Measurements from ENCODE around the gene HAGH. TPM values are rescaled to one million over a fixed set of nuclear protein-coding genes. Genes with fewer than 3 reads are reported as not detected.

Gene HAGH
- total RNA-seq, 1 experiment from 2014 or later: 36.0 TPM

DNA sequence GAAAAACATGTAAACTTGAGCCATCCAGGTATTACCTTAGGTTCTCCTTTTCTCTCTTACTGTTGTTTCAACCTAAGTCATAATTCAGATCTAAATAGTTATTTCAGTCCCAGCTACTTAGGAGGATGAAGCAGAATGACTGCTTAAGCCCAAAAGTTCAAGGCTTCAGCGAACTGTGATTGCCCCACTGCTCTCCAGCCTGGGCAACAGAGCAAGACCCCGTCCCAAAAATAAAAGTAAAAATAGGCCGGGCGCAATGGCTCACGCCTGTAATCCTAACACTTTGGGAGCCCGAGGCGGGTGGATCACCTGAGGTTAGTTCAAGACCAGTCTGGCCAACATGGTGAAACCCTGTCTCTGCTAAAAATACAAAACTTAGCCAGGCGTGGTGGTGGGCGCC lies 35.8 kb upstream of the HAGH start (continued):
- TF ChIP-seq, protein P1, sequence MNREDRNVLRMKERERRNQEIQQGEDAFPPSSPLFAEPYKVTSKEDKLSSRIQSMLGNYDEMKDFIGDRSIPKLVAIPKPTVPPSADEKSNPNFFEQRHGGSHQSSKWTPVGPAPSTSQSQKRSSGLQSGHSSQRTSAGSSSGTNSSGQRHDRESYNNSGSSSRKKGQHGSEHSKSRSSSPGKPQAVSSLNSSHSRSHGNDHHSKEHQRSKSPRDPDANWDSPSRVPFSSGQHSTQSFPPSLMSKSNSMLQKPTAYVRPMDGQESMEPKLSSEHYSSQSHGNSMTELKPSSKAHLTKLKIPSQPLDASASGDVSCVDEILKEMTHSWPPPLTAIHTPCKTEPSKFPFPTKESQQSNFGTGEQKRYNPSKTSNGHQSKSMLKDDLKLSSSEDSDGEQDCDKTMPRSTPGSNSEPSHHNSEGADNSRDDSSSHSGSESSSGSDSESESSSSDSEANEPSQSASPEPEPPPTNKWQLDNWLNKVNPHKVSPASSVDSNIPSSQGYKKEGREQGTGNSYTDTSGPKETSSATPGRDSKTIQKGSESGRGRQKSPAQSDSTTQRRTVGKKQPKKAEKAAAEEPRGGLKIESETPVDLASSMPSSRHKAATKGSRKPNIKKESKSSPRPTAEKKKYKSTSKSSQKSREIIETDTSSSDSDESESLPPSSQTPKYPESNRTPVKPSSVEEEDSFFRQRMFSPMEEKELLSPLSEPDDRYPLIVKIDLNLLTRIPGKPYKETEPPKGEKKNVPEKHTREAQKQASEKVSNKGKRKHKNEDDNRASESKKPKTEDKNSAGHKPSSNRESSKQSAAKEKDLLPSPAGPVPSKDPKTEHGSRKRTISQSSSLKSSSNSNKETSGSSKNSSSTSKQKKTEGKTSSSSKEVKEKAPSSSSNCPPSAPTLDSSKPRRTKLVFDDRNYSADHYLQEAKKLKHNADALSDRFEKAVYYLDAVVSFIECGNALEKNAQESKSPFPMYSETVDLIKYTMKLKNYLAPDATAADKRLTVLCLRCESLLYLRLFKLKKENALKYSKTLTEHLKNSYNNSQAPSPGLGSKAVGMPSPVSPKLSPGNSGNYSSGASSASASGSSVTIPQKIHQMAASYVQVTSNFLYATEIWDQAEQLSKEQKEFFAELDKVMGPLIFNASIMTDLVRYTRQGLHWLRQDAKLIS (CRISPR knock-in tag; IDR thresholded peaks at IDR 0.05; ENCODE audit: borderline replicate concordance): no peak
- TF ChIP-seq NFATC4 (CRISPR knock-in tag; IDR thresholded peaks at IDR 0.05) (no peak), ZNF232 (CRISPR knock-in tag; IDR thresholded peaks at IDR 0.05) (no peak), JUN (CRISPR knock-in tag; IDR thresholded peaks at IDR 0.05) (no peak), OVOL2 (CRISPR knock-in tag; IDR thresholded peaks at IDR 0.05; ENCODE audit: borderline replicate concordance) (no peak)
- TF ChIP-seq, protein P2, sequence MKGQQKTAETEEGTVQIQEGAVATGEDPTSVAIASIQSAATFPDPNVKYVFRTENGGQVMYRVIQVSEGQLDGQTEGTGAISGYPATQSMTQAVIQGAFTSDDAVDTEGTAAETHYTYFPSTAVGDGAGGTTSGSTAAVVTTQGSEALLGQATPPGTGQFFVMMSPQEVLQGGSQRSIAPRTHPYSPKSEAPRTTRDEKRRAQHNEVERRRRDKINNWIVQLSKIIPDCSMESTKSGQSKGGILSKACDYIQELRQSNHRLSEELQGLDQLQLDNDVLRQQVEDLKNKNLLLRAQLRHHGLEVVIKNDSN (CRISPR knock-in tag; IDR thresholded peaks at IDR 0.05): no peak
- TF ChIP-seq, protein P3, sequence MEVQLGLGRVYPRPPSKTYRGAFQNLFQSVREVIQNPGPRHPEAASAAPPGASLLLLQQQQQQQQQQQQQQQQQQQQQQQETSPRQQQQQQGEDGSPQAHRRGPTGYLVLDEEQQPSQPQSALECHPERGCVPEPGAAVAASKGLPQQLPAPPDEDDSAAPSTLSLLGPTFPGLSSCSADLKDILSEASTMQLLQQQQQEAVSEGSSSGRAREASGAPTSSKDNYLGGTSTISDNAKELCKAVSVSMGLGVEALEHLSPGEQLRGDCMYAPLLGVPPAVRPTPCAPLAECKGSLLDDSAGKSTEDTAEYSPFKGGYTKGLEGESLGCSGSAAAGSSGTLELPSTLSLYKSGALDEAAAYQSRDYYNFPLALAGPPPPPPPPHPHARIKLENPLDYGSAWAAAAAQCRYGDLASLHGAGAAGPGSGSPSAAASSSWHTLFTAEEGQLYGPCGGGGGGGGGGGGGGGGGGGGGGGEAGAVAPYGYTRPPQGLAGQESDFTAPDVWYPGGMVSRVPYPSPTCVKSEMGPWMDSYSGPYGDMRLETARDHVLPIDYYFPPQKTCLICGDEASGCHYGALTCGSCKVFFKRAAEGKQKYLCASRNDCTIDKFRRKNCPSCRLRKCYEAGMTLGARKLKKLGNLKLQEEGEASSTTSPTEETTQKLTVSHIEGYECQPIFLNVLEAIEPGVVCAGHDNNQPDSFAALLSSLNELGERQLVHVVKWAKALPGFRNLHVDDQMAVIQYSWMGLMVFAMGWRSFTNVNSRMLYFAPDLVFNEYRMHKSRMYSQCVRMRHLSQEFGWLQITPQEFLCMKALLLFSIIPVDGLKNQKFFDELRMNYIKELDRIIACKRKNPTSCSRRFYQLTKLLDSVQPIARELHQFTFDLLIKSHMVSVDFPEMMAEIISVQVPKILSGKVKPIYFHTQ (CRISPR knock-in tag; IDR thresholded peaks at IDR 0.05): no peak

DNA sequence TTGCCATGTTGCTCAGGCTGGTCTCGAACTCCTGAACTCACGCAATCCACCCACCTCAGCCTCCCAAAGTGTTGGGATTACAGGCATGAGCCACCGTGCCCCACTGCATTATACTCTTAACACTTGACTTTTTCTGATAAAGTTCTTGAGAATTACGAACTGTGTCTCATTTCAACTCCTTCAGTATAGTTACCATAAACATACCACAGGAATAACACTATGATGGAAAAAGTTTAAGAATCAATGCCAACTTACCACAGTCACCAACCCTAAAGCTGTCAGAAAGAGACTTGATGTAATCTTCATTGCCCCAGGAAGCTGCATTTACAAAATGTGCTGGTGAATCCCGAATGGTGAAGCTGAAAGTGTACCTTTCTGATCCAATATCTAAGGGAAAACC lies 35.1 kb upstream of the HAGH start:
- POLR2A ChIA-PET: no interaction called here
- Mint-ChIP-seq H3K27me3 (ENCODE audit: low read depth) (peaks cover 58% of the 10 kb centered on the region), H3K9me3 (no peaks in the 10 kb centered on the region), H3K4me1 (no peaks in the 10 kb centered on the region), H3K4me3 (no peak overlapping the region), H3K36me3 (no peaks in the 10 kb centered on the region), H3K27ac (no peak overlapping the region)
- no peak for ATAC-seq
- TF ChIP-seq ESRRA (CRISPR knock-in tag; IDR thresholded peaks at IDR 0.05; ENCODE audit: borderline replicate concordance): no peak
- TF ChIP-seq CREM (CRISPR knock-in tag; IDR thresholded peaks at IDR 0.05): no peak
- DNase-seq (ENCODE audit: low spot score): no peak
- CTCF ChIA-PET: interaction anchor here (1.1 kb wide), 1 partner anchor 67 kb away, joined by 3 read pairs; no protein-coding TSS in a partner anchor

DNA sequence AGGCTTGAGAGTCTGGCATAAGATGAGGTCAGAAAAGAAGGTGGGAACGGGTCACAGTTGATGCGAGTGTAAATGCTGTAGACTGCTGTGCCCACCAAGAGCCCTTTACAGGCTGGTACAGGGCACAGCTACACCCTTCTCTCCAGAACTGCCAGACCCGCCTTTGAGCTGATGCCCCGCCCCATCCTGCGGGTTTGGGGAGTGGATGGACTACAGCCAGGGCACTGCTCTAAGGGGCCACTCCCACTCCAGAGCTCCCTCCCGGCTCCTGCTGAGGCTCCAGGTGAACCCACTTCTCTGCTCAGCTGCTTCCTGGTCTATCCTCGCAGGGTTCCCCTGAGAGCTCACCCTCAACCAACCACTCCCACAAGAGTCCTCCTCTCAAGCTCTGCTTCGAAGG lies 33.0 kb upstream of the HAGH start:
- ATAC-seq (peak; percentile 80), DNase-seq (ENCODE audit: low spot score) (no peak)
- H3K27ac Mint-ChIP-seq: no peak overlapping the region
- CTCF ChIA-PET: interaction anchor here (0.6 to 1.6 kb wide), 4 partner anchors 14 to 70 kb away, joined by 3 to 11 read pairs (median 4); no protein-coding TSS in a partner anchor
- POLR2A ChIA-PET: no interaction called here
- H3K9me3 Mint-ChIP-seq: no peaks in the 10 kb centered on the region
- H3K36me3 Mint-ChIP-seq: no peaks in the 10 kb centered on the region
- no peaks in the 10 kb centered on the region for H3K4me1 Mint-ChIP-seq
- H3K27me3 Mint-ChIP-seq (ENCODE audit: low read depth): peaks cover 67% of the 10 kb centered on the region
- TF ChIP-seq, protein P4, sequence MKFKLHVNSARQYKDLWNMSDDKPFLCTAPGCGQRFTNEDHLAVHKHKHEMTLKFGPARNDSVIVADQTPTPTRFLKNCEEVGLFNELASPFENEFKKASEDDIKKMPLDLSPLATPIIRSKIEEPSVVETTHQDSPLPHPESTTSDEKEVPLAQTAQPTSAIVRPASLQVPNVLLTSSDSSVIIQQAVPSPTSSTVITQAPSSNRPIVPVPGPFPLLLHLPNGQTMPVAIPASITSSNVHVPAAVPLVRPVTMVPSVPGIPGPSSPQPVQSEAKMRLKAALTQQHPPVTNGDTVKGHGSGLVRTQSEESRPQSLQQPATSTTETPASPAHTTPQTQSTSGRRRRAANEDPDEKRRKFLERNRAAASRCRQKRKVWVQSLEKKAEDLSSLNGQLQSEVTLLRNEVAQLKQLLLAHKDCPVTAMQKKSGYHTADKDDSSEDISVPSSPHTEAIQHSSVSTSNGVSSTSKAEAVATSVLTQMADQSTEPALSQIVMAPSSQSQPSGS (CRISPR knock-in tag; IDR thresholded peaks at IDR 0.05; ENCODE audit: borderline replicate concordance, low read depth): no peak
- no peak for TF ChIP-seq ZNF423 (CRISPR knock-in tag; IDR thresholded peaks at IDR 0.05)
- TF ChIP-seq, protein P5, sequence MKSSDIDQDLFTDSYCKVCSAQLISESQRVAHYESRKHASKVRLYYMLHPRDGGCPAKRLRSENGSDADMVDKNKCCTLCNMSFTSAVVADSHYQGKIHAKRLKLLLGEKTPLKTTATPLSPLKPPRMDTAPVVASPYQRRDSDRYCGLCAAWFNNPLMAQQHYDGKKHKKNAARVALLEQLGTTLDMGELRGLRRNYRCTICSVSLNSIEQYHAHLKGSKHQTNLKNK (CRISPR knock-in tag; IDR thresholded peaks at IDR 0.05): no peak
- H3K4me3 Mint-ChIP-seq: no peak overlapping the region

Data from WTC11 (cell line).